KG1 (cell line): ENCODE results near the gene TMC4.
"Not testable (repeated sequence)": the region's sequence is repeated elsewhere in the genome, so short reads cannot be mapped to it uniquely, and the experiment has no call there.

Experiments used
- DNase-seq: peaks from one replicate; lab custom pipeline; 2025; lab: John Stamatoyannopoulos, UW

TMC4 gene, protein sequence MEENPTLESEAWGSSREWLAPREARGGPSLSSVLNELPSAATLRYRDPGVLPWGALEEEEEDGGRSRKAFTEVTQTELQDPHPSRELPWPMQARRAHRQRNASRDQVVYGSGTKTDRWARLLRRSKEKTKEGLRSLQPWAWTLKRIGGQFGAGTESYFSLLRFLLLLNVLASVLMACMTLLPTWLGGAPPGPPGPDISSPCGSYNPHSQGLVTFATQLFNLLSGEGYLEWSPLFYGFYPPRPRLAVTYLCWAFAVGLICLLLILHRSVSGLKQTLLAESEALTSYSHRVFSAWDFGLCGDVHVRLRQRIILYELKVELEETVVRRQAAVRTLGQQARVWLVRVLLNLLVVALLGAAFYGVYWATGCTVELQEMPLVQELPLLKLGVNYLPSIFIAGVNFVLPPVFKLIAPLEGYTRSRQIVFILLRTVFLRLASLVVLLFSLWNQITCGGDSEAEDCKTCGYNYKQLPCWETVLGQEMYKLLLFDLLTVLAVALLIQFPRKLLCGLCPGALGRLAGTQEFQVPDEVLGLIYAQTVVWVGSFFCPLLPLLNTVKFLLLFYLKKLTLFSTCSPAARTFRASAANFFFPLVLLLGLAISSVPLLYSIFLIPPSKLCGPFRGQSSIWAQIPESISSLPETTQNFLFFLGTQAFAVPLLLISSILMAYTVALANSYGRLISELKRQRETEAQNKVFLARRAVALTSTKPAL

GRCh38 chr19:54172471-54173358 is at the start of gene TMC4:
TMC4 (minus strand) TSS chr19:54173160; CDS start chr19:54173117, 43 bp downstream.
- no peak for DNase-seq

- not testable (repeated sequence) for DNase-seq
Observed at GRCh38 chr19:54221947-54222346, 49.0 kb upstream of the TMC4 start.

DNA sequence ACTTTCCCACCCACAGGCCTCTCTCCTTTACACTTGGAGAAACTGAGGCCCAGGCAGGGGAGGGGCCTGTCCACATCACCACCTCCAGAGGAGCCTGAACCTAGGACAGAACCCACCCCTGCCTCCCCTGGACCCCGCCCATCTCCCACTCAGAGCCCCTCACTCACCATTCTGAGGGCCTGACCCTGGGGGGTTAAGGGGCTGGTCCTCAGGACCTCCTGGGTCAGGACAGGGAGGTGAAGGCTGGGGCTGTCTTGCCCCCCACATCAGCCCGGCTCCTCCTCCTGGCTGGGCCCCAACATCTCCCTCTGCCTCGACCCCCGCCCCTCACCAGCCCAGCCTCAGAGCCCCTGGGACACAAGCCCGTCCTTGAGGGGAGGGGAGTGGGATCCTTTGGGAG is 46.7 kb upstream of the TMC4 start:
- DNase-seq = not testable (repeated sequence)

DNA sequence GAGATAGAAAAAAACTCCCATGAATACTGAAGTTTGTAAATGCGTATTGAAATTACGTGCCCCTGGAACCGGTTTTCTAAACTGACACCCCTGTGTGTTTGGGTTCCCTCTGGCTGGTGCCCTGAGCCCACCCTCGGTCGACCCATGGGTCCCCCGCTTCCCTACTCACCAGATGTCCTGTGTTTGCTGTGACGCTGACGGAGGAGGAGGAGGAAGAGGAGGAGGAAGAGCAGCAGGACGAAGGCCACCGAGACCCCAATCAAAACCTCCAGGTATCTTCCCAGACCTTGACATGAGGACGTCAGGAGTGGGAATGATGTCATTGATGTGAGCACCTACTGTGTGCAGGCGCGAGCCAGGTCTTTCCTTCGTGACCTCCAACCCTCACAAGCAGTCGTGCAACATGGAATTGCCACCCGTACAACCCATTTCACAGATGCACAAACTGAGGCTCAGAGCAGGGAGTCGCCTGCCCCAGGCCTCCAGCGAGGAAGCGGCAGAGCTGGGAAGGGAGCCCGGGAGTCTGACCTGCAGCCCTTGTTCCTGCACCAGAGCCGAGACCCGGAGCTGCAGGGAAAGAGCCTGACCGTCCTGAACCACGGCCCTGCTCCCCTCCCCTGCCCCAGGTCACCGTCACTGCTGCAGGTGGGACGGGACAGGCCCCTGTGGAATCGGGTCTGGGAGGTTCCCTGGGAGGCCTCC is 46.2 kb upstream of the TMC4 start:
- no peak for DNase-seq

- DNase-seq = no peak
Observed at GRCh38 chr19:54218259-54218658, 45.3 kb upstream of the TMC4 start.

GRCh38 chr19:54217517-54218247 is 44.7 kb upstream of the TMC4 start:
- DNase-seq = not testable (repeated sequence)

- no peak for DNase-seq
Observed at GRCh38 chr19:54216869-54217268, 43.9 kb upstream of the TMC4 start.

- DNase-seq = not testable (repeated sequence)
Observed at GRCh38 chr19:54214734-54215133, 41.8 kb upstream of the TMC4 start.

DNA sequence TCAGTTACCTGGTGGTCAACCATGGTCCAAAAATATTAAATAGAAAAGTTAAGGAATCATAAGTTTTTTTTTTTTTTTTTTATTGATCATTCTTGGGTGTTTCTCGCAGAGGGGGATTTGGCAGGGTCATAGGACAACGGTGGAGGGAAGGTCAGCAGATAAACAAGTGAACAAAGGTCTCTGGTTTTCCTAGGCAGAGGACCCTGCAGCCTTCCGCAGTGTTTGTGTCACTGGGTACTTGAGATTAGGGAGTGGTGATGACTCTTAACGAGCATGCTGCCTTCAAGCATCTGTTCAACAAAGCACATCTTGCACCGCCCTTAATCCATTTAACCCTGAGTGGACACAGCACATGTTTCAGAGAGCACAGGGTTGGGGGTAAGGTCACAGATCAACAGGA is 41.3 kb upstream of the TMC4 start:
- DNase-seq = not testable (repeated sequence)

- DNase-seq = no peak
Observed at GRCh38 chr19:54211235-54211634, 38.3 kb upstream of the TMC4 start.

DNA sequence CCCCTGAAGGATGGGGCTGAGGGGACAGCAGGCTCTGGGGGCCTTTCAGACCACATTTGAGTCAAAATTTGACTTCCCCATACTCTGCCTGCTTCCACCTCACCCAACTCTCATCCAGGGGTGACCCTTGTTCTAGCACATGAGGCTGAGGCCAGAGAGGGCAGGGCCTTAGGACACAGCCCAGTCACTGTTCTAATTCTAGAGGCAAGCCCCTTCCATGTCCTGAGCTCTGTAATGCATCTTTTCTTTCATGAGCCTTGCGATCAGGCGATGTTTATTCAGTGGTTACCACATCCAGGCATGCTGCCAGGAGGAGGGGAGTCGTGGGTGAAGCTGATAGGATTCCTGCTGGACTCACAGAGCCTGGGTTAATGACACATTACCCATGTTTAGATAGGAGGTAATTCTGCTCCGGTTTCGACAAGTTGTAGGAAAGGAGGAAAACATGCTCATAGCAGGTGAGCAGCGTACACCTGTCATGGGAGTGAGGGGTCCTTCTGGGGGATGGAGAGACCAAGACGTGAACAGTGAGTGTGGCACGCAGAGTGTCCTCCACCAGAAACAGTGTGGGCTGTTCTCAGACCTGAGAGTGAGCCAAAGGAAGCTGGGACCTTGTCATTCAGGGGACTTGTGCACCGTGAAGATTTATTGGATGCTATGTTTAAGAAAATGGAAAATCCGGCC is 37.0 kb upstream of the TMC4 start:
- DNase-seq = no peak

GRCh38 chr19:54209058-54209810 is 36.3 kb upstream of the TMC4 start:
- no peak for DNase-seq

DNA sequence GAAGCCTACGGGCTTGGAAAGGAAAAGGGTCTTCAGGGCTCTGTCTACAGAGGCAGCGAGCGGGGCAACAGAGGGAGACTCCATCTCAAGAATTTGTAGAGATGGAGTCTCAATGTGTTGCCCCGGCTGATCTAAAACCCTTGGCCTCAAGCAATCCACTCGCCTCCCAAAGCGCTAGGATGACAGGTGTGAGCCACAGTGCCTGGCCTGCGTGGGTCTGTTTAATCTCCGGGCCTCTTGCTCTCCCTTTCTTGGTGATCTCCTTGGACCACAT is 35.8 kb upstream of the TMC4 start:
- no peak for DNase-seq

DNA sequence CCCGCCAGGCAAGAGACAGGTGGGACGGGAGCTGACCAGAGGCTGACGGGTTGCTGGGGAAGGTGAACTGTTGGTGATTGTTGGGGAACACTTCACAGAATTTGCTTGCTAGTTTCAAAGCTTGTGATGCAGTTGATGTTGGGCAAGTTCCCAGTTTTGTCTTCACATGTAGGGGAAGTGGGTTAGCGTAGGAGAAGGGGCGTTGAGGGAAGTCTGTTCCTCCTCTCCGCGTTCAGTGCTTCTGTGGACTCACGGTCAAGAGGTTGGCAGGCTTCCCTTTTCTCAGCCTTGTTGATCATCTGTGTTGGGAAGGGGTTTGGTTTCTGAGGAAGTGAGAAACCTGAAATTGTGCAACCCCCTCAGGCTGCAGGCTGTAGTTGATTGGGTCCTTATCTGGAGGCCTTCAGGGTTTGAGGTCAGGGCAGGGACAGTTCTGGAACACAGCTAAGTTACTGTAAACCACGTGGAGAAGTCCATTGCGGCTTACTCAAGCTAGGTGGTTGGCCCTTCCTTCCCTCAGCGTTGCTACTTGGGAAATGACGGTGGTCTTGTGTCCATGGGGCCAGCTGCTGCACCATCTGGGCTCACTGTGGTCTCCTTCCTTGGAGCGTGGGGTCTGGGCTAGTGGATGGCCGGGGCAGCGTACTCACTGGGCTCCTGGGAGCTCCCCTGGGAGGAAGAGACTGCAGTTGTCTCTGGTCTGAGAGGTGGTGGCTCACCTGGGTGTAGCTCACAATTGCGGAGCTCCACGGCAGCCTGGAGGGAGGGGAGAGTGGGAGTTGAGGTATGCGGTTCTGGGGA is 35.2 kb upstream of the TMC4 start:
- peak; percentile 91 for DNase-seq

DNA sequence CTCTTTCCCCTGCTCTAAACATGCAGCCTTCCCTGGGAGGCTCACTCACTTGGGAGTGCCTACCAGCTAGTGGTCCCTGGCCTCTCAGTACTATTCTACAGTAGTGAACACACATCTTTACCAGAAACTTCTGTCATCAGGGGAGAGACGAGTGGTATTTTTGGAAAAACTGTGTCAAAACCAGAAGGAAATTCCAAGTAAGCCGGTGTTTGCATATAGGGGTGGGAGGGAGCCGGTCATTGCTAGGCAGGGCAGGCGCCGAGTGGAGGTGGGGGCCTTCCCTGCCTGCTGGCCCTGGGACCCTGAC is 34.7 kb upstream of the TMC4 start:
- no peak for DNase-seq

DNA sequence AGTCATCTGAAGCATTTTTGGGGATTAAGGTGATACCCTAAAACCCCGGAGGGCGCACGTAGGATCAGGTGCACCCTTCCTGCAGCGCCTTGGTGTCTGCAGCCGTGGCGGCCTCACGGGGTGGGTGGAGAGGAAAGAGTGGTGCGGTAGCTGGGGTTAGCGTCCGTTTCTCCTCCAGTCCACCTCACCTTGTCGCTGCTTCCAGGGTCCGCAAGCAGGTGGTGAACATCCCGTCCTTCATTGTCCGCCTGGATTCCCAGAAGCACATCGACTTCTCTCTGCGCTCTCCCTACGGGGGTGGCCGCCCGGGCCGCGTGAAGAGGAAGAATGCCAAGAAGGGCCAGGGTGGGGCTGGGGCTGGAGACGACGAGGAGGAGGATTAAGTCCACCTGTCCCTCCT is 34.2 kb upstream of the TMC4 start:
- DNase-seq = not testable (repeated sequence)

DNA sequence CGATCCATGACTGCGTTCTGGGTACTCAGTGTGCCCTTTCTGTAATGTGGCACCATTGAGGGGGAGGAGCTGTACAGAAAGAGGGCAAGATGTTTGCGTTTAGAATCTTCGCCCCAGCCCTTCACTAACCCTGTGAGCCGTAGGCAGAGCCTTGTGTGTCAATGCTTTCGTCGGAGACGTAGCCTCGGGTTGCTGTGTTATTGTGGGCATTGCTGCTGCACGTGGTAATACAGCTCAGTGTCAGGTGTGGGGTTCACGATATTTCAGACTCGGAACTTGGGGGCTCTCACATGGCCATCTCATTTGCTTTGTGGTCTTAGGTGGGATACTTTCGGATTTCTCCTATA is 33.8 kb upstream of the TMC4 start:
- no peak for DNase-seq

GRCh38 chr19:54206030-54206830 is 33.3 kb upstream of the TMC4 start:
- no peak for DNase-seq
